Right atrium auricular region (tissue), 2 donors: ENCODE measurements around the gene DHRS7B. TPM values are rescaled to one million over a fixed set of nuclear protein-coding genes. Genes with fewer than 3 reads are reported as not detected.

ENCODE experiments used
- DNase-seq: peaks from one replicate; pipeline ENCODE4 v3.0.0-alpha.2; 2019; ENCODE audit warnings: low spot score
- H3K27ac ChIP-seq, 2 donors: fragments of 200-600 bp; sonication (generic); 1 replicate in 1 of 2; 2 replicates in 1 of 2; pipeline ENCODE4 v1.5.1; 2016 to 2019
- H3K27me3 ChIP-seq, 2 donors: fragments of 200-600 bp; sonication (generic); one replicate each; pipeline versions ENCODE4 v1.5.1 to v1.6.0; 2017 to 2019
- H3K36me3 ChIP-seq: fragments of 200-600 bp; sonication (generic); one replicate; pipeline ENCODE4 v1.5.1; 2016
- H3K4me1 ChIP-seq, 2 donors: fragments of 200-600 bp; sonication (generic); one replicate each; pipeline versions ENCODE4 v1.5.1 to v1.6.0; 2017 to 2019
- H3K4me3 ChIP-seq, 2 donors: fragments of 200-600 bp; sonication (generic); 1 replicate in 1 of 2; 2 replicates in 1 of 2; pipeline ENCODE4 v1.5.1; 2017 to 2019; ENCODE audit warnings: mild to moderate bottlenecking in 1 of 2, moderate library complexity in 1 of 2
- H3K9me3 ChIP-seq, 2 donors: fragments of 200-600 bp; sonication (generic); one replicate each; pipeline ENCODE4 v1.5.1; 2019
- total RNA-seq, 2 donors: library from RNA; depleted of rRNA; stranded (reverse); fragments of >200 nt; gene quantifications; one replicate each; pipeline ENCODE4 v1.1.0, GENCODE V29; 2016
- TF ChIP-seq, protein P1 (sequence below), 2 donors: fragments of 200-600 bp; sonication (generic); IDR thresholded peaks; one replicate each; pipeline ENCODE4 v1.5.1; 2019; ENCODE audit warnings: antibody characterized with exemption in 2 of 2

Gene DHRS7B
- total RNA-seq, 2 donors from 2014 or later: 35.8 to 45.3 TPM

- no peak for DNase-seq
- no peak overlapping the region for H3K27ac ChIP-seq
- peaks cover 3% of the 10 kb centered on the region for H3K36me3 ChIP-seq
Measured at GRCh38 chr17:21177854-21178600, 51.3 kb downstream of the DHRS7B start.

DNA sequence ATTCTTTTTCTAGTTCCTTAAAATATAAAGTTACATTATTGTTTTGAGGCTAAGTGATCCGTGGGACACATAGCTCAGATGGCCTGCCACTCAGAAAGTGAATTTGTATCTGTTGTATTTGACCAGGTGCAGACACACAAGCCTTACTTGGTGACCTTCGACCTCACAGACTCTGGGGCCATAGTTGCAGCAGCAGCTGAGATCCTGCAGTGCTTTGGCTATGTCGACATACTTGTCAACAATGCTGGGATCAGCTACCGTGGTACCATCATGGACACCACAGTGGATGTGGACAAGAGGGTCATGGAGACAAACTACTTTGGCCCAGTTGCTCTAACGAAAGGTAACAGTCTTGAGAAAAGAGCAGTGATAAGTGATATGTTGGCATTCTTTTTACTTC is 56.7 kb downstream of the DHRS7B start:
- Histone ChIP-seq H3K36me3 (peaks cover 24% of the 10 kb centered on the region), H3K4me3 (no peak overlapping the region), H3K4me1 (peaks cover 0 to 4% of the 10 kb centered on the region in 2 donors), H3K9me3 (no peaks in the 10 kb centered on the region), H3K27ac (no peak overlapping the region), H3K27me3 (no peaks in the 10 kb centered on the region)
- DNase-seq: no peak
- TF ChIP-seq, protein P1, sequence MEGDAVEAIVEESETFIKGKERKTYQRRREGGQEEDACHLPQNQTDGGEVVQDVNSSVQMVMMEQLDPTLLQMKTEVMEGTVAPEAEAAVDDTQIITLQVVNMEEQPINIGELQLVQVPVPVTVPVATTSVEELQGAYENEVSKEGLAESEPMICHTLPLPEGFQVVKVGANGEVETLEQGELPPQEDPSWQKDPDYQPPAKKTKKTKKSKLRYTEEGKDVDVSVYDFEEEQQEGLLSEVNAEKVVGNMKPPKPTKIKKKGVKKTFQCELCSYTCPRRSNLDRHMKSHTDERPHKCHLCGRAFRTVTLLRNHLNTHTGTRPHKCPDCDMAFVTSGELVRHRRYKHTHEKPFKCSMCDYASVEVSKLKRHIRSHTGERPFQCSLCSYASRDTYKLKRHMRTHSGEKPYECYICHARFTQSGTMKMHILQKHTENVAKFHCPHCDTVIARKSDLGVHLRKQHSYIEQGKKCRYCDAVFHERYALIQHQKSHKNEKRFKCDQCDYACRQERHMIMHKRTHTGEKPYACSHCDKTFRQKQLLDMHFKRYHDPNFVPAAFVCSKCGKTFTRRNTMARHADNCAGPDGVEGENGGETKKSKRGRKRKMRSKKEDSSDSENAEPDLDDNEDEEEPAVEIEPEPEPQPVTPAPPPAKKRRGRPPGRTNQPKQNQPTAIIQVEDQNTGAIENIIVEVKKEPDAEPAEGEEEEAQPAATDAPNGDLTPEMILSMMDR (IDR thresholded peaks at IDR 0.05): no peak

More at GRCh38 chr17:21177854-21178600, 51.3 kb downstream of the DHRS7B start:
- TF ChIP-seq, protein P1 (IDR thresholded peaks at IDR 0.05): no peak
- no peak overlapping the region for H3K4me3 ChIP-seq
- H3K27me3 ChIP-seq: no peaks in the 10 kb centered on the region
- H3K9me3 ChIP-seq: no peaks in the 10 kb centered on the region
- peaks cover 0 to 25% of the 10 kb centered on the region in 2 donors for H3K4me1 ChIP-seq

DNA sequence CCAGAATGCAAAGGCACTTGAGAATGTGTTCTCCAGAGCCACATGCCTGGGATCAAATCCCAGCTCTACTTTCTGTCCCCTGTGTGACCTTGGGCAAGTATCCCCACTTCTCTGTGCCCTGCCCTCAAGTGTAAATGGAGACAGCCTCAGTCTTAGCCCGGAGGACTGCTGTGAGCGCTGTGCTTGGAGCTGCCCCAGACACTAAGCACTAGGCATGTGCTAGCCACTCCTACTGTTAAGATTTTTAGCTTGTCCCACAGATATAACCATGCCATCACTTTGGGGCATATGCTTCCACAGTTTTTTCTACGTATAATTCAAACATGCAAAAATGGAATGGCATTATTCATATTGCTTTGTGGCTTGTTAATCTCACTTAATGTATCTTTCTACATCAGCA is 57.8 kb downstream of the DHRS7B start:
- H3K36me3 ChIP-seq: peaks cover 24% of the 10 kb centered on the region
- no peaks in the 10 kb centered on the region for H3K27me3 ChIP-seq
- no peak overlapping the region for H3K27ac ChIP-seq
- no peak overlapping the region for H3K4me3 ChIP-seq
- TF ChIP-seq, protein P1 (IDR thresholded peaks at IDR 0.05): no peak
- no peak for DNase-seq
- H3K4me1 ChIP-seq: peaks cover 0 to 4% of the 10 kb centered on the region in 2 donors
- no peaks in the 10 kb centered on the region for H3K9me3 ChIP-seq

- H3K9me3 ChIP-seq: no peaks in the 10 kb centered on the region
- peaks cover 0 to 4% of the 10 kb centered on the region in 2 donors for H3K4me1 ChIP-seq
- no peak for DNase-seq
- peaks cover 24% of the 10 kb centered on the region for H3K36me3 ChIP-seq
- H3K27me3 ChIP-seq: no peaks in the 10 kb centered on the region
- no peak overlapping the region for H3K4me3 ChIP-seq
- TF ChIP-seq, protein P1 (IDR thresholded peaks at IDR 0.05): no peak
- H3K27ac ChIP-seq: no peak overlapping the region
Measured at GRCh38 chr17:21185061-21185460, 58.3 kb downstream of the DHRS7B start.

DNA sequence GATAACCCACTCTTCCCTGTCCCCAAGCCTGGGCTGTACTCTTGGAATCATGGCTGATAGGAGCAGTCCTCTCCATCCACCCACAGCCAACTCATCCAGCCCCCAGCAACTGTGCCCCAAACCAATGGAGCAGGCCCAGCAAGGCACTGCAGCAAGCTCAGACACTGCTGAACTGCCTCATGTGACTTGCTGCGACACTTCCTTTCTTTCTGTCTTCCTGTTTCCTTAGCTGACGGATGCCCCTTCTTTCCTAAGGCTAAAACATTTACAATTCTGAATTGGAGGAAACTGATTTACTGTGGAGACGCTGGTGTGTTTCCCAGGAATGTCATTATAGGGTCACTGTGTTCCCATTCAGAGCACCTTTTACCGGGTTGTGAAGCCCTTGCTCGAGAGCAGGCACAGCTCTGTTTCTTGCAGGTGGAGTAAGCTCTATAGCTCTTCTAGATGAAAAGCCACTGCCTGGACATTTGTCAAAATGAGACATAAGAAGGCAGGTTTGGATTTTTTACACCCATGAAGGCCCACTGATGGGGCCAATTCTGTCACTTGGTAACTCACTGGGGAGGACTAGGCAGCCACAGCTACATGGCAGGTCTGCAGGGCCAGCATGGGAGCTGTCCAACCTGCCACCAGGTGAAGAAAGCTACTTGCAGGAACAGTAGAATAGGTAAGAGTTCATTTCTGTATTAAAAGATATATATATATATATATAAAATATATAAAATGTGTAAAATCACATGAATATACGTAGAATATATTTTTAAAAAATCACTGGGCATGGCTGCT is 59.8 kb downstream of the DHRS7B start:
- Histone ChIP-seq H3K27ac (peak overlapping the region in 1 of 2 donors; percentile 27), H3K4me3 (no peak overlapping the region), H3K36me3 (peaks cover 30% of the 10 kb centered on the region), H3K9me3 (no peaks in the 10 kb centered on the region), H3K27me3 (no peaks in the 10 kb centered on the region), H3K4me1 (peaks cover 0 to 6% of the 10 kb centered on the region in 2 donors)
- TF ChIP-seq, protein P1 (IDR thresholded peaks at IDR 0.05): no peak
- no peak for DNase-seq
